K562 (cell line): Measurements from ENCODE around the gene HADH. TPM values are rescaled to one million over a fixed set of nuclear protein-coding genes. Genes with fewer than 3 reads are reported as not detected.

Experiments
- ATF6 ChIP-seq: sonication (generic); formaldehyde crosslinking; IDR thresholded peaks from 2 replicates; pipeline ENCODE4 v1.4.0; 2020; ENCODE audit warnings: mild to moderate bottlenecking, missing genetic modification reagents
- CHD1 ChIP-seq: fragments of 200-600 bp; sonication (generic); IDR thresholded peaks from one replicate; pipeline ENCODE4 v1.6.1; 2012; ENCODE audit warnings: mild to moderate bottlenecking, moderate library complexity, low read length, inconsistent platforms
- CREM ChIP-seq: IDR thresholded peaks from 2 replicates; pipeline ENCODE4 v1.6.1; 2014; ENCODE audit warnings: antibody characterized with exemption, low read depth
- FOXJ2 ChIP-seq: fragments of 200-800 bp; sonication (Bioruptor generic); IDR thresholded peaks from 2 replicates; pipeline ENCODE4 v1.6.1; 2016; ENCODE audit warnings: missing genetic modification characterization, missing compliant biosample characterization
- GABPB1 ChIP-seq: sonication (generic); formaldehyde crosslinking; IDR thresholded peaks from 2 replicates; pipeline ENCODE4 v1.8.0; 2022; ENCODE audit warnings: mild to moderate bottlenecking, missing genetic modification reagents
- MBD1 ChIP-seq: fragments of 250-450 bp; sonication (Bioruptor Pico); IDR thresholded peaks from 2 replicates; pipeline ENCODE4 v1.8.0; 2022; ENCODE audit warnings: inconsistent platforms
- NELFE ChIP-seq: IDR thresholded peaks from 2 replicates; pipeline ENCODE4 v1.6.1; 2011; ENCODE audit warnings: mild to moderate bottlenecking; ENCODE audit not compliant: insufficient read depth, insufficient read length
- NRF1 ChIP-seq, 2 experiments: fragments of 450-650 bp; IDR thresholded peaks in 1 of 2; conservative IDR thresholded peaks in 1 of 2; 2 replicates each; pipeline ENCODE4 v1.6.1; 2014; ENCODE audit warnings: mild to moderate bottlenecking in 2 of 2
- PHF20 ChIP-seq: fragments of 450-650 bp; IDR thresholded peaks from 2 replicates; pipeline ENCODE4 v1.6.1; 2018; ENCODE audit not compliant: partially characterized antibody
- PML ChIP-seq: IDR thresholded peaks from 2 replicates; pipeline ENCODE4 v1.6.1; 2012; ENCODE audit warnings: low read length, inconsistent platforms
- RBM25 ChIP-seq: fragments of 200-400 bp; formaldehyde crosslinking; IDR thresholded peaks from 2 replicates; pipeline ENCODE4 v1.6.1; 2018; ENCODE audit warnings: low read length, low read depth, moderate library complexity; ENCODE audit not compliant: severe bottlenecking
- SFPQ ChIP-seq: fragments of 200-400 bp; formaldehyde crosslinking; IDR thresholded peaks from 2 replicates; pipeline ENCODE4 v1.6.1; 2017; ENCODE audit warnings: mild to moderate bottlenecking, low read depth, low read length, moderate library complexity
- SMARCA5 ChIP-seq: fragments of 450-650 bp; IDR thresholded peaks from 2 replicates; pipeline ENCODE4 v1.6.1; 2016
- TCF7 ChIP-seq: sonication (generic); IDR thresholded peaks from 2 replicates; pipeline ENCODE4 v1.6.1; 2016; ENCODE audit warnings: antibody characterized with exemption, borderline replicate concordance
- TCF7L2 ChIP-seq: fragments of 150-350 bp; IDR thresholded peaks from 2 replicates; pipeline ENCODE4 v1.6.1; 2016; ENCODE audit warnings: low read depth, mild to moderate bottlenecking, low read length, moderate library complexity
- VEZF1 ChIP-seq: fragments of 200-800 bp; sonication (Bioruptor generic); IDR thresholded peaks from 2 replicates; pipeline ENCODE4 v1.6.1; 2017; ENCODE audit warnings: missing genetic modification characterization, missing compliant biosample characterization
- XRCC5 ChIP-seq: fragments of 200-400 bp; formaldehyde crosslinking; IDR thresholded peaks from 2 replicates; pipeline ENCODE4 v1.6.1; 2017; ENCODE audit warnings: low read depth, mild to moderate bottlenecking, low read length
- ZNF140 ChIP-seq: fragments of 250-450 bp; sonication (Bioruptor Pico); IDR thresholded peaks from 2 replicates; pipeline ENCODE4 v1.8.0; 2021; ENCODE audit warnings: moderate library complexity, mild to moderate bottlenecking, inconsistent platforms
- ZNF354B ChIP-seq: fragments of 250-450 bp; sonication (Bioruptor Pico); IDR thresholded peaks from 2 replicates; pipeline ENCODE4 v1.4.0; 2020
- ZNF431 ChIP-seq: sonication (generic); formaldehyde crosslinking; IDR thresholded peaks from 2 replicates; pipeline ENCODE4 v1.8.0; 2022; ENCODE audit warnings: mild to moderate bottlenecking, missing genetic modification reagents
- ZNF436 ChIP-seq: fragments of 250-450, 450-650 bp; sonication (Bioruptor Pico); formaldehyde crosslinking; IDR thresholded peaks from 2 replicates; pipeline ENCODE4 v1.7.0; 2020; ENCODE audit warnings: mild to moderate bottlenecking
- polyA plus RNA-seq, 8 experiments: library from polyadenylated mRNA; depleted of rRNA in 4 of 8; stranded (reverse) in 5 of 8; unstranded in 3 of 8; fragments of >200 nt; fragmentation: Nextera tagmentation in 2 of 8; fragmentation: Illumina TruSeq in 1 of 8; extraction: Ambion mirVana in 2 of 8; extraction: Trizol in 1 of 8; gene quantifications; 2 replicates each; pipeline versions ENCODE4 v1.2.1 to v1.2.3, GENCODE V29; 2011 to 2014; ENCODE audit warnings: inconsistent platforms in 1 of 8, missing spikeins in 1 of 8
- total RNA-seq, 7 experiments: library from RNA; depleted of rRNA in 6 of 7; stranded (reverse); fragments of >200 nt in 6 of 7; fragmentation: Illumina TruSeq in 2 of 7; extraction: Trizol in 2 of 7; gene quantifications; 2 replicates each; pipeline versions ENCODE4 v1.2.1 to v1.2.3, GENCODE V29; 2011 to 2021; ENCODE audit warnings: low replicate concordance in 1 of 7

HADH gene
- total and polyA plus RNA-seq, 9 of the 15 experiments (the other 6 are each of a cell fraction or from before 2014, with no cell fraction given): 9.4 to 73.3 (median 32.8) TPM

GRCh38 chr4:107989537-107990386, at the start of gene HADH (continued):
- TF ChIP-seq PML: peak; percentile 72
- peak; percentile 52; the same call in 1 of the 2 replicates for TF ChIP-seq ZNF431
- TF ChIP-seq VEZF1 (CRISPR knock-in tag): peak; percentile 75
- 0 out of 2 replicates have a peak, but pooled peaks have one; percentile 21 for TF ChIP-seq XRCC5
- TF ChIP-seq MBD1 (CRISPR knock-in tag): no peak
- TF ChIP-seq RBM25: peak; percentile 65
- peak; percentile 31 for TF ChIP-seq PHF20
- TF ChIP-seq TCF7: no peak
- no peak for TF ChIP-seq ZNF436 (CRISPR knock-in tag)
- peak; percentile 76 to 79 for TF ChIP-seq NRF1 (conservative IDR thresholded peaks at IDR 0.05 in 1 of 2, IDR thresholded peaks at IDR 0.05 in 1 of 2)
- TF ChIP-seq SFPQ: no peak
- TF ChIP-seq FOXJ2 (tag): no peak
- TF ChIP-seq CREM: peak; percentile 95
- TF ChIP-seq ZNF354B (CRISPR knock-in tag): no peak
- peak; percentile 82; the same call in 1 of the 2 replicates for TF ChIP-seq ATF6 (CRISPR knock-in tag)
- TF ChIP-seq TCF7L2: no peak
- peak; percentile 55 for TF ChIP-seq CHD1
- TF ChIP-seq SMARCA5: no peak
- TF ChIP-seq NELFE: no peak
- TF ChIP-seq ZNF140 (CRISPR knock-in tag): no peak
- TF ChIP-seq GABPB1: peak; percentile 51; the same call in 1 of the 2 replicates
